Measurements from ENCODE around the gene NCOA7. TPM values are rescaled to one million over a fixed set of nuclear protein-coding genes. Genes with fewer than 3 reads are reported as not detected.

NCOA7 gene
- total and polyA plus RNA-seq, 9 of the 15 experiments (the other 6 are each of a cell fraction or from before 2014, with no cell fraction given) = 5.8 to 14.6 (median 9.3) TPM

DNA sequence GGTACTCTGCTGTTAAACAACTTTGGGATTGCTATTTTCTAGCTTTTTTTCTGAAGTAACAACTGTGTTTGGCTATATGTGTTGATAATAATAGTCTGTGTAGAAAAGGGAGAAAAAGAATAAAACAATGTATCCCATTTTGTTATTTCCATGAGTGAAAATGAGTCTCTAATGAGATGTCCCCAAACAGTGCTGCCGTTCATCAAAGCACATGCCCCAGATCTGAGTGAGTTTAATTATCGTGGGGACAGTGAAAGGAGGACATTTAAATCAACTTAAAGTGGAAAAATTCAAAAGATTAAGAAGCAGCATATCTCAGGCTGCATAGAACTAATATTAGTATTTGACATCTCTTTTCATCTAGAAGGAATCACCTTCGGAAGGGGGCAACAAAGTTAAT lies 59.6 kb downstream of the NCOA7 start:
- no peak overlapping the region for H3K4me2 ChIP-seq (ENCODE audit: insufficient read depth, low read length)
- DNase-seq (ENCODE audit: extremely low read depth in 1 of 4, low spot score in 3 of 4) = no peak
- intact Hi-C loops (cut with micrococcal nuclease) (no loop called here), in situ Hi-C loops (cut with MboI) (no loop called here)
- 62% methylated on average over 3 of the region's 3 CpGs for WGBS (ENCODE audit: insufficient coverage, low coverage, missing lambda C conversion rate)
- H3K27me3 ChIP-seq (ENCODE audit: control insufficient read depth in 2 of 2, insufficient read depth in 2 of 2, low read length in 2 of 2) = no peaks in the 10 kb centered on the region
- H3K27ac ChIP-seq (ENCODE audit: extremely low read depth, low read depth, low read length) = no peak overlapping the region
- POLR2A ChIA-PET = no interaction called here
- H4K20me1 ChIP-seq (replicated peaks; ENCODE audit: control insufficient read depth, insufficient read depth, low read length) = no peaks in the 10 kb centered on the region
- no peaks in the 10 kb centered on the region for H3K9me1 ChIP-seq (ENCODE audit: control insufficient read depth, insufficient read depth, low read length)
- no peak for FAIRE-seq
- CTCF ChIA-PET (ENCODE audit: low intra/inter-chr PET ratio) = no interaction called here
- ATAC-seq = no peak
- H3K36me3 ChIP-seq (ENCODE audit: control insufficient read depth, insufficient read depth, low read length) = no peaks in the 10 kb centered on the region
- no TSS peak for BruUV-seq (replicated peaks)
- no peaks in the 10 kb centered on the region for H3K9me3 ChIP-seq (replicated peaks; ENCODE audit: control insufficient read depth, insufficient read depth, low read depth, low read length)
- no peak overlapping the region for H3K9ac ChIP-seq (ENCODE audit: insufficient read depth in 1 of 2, low read depth in 2 of 2, low read length in 2 of 2)
- no peak overlapping the region for H3K4me3 ChIP-seq
- H3K79me2 ChIP-seq (ENCODE audit: control insufficient read depth, insufficient read depth, low read length) = peaks cover 4% of the 10 kb centered on the region; the same call in 2 of the 3 replicates
- peaks cover 4 to 11% of the 10 kb centered on the region in 2 experiments; a peak in 3 of 5 replicates for H3K4me1 ChIP-seq (replicated peaks in 1 of 2; ENCODE audit: control insufficient read depth in 2 of 2, insufficient read depth in 2 of 2, low read length in 2 of 2)
- no peak overlapping the region for H2AFZ ChIP-seq (ENCODE audit: low read depth, low read length)
- TF ChIP-seq ARID3B (CRISPR knock-in tag; IDR thresholded peaks at IDR 0.05; ENCODE audit: borderline replicate concordance) = no peak
- no peak for TF ChIP-seq RNF2 (IDR thresholded peaks at IDR 0.05)
- TF ChIP-seq RB1 (IDR thresholded peaks at IDR 0.05; ENCODE audit: low read depth) = no peak
- no peak for TF ChIP-seq U2AF1 (optimal IDR thresholded peaks at IDR 0.05; ENCODE audit: low read depth, low read length)
- TF ChIP-seq, protein P1, sequence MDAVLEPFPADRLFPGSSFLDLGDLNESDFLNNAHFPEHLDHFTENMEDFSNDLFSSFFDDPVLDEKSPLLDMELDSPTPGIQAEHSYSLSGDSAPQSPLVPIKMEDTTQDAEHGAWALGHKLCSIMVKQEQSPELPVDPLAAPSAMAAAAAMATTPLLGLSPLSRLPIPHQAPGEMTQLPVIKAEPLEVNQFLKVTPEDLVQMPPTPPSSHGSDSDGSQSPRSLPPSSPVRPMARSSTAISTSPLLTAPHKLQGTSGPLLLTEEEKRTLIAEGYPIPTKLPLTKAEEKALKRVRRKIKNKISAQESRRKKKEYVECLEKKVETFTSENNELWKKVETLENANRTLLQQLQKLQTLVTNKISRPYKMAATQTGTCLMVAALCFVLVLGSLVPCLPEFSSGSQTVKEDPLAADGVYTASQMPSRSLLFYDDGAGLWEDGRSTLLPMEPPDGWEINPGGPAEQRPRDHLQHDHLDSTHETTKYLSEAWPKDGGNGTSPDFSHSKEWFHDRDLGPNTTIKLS (IDR thresholded peaks at IDR 0.05; ENCODE audit: borderline replicate concordance, low read depth) = no peak
- TF ChIP-seq ETV1 (tag; conservative IDR thresholded peaks at IDR 0.05; ENCODE audit: low read depth) = no peak
- TF ChIP-seq POLR2A (conservative IDR thresholded peaks at IDR 0.05) = no peak
- no peak for TF ChIP-seq KLF16 (IDR thresholded peaks at IDR 0.05)
- TF ChIP-seq PHB (CRISPR knock-in tag; IDR thresholded peaks at IDR 0.05) = no peak
- no peak for TF ChIP-seq ZNF347 (CRISPR knock-in tag; IDR thresholded peaks at IDR 0.05; ENCODE audit: low read depth)
- TF ChIP-seq MIER1 (IDR thresholded peaks at IDR 0.05; ENCODE audit: low read depth) = no peak
- TF ChIP-seq ILK (tag; IDR thresholded peaks at IDR 0.05; ENCODE audit: borderline replicate concordance, low read depth) = no peak
- TF ChIP-seq, protein P2, sequence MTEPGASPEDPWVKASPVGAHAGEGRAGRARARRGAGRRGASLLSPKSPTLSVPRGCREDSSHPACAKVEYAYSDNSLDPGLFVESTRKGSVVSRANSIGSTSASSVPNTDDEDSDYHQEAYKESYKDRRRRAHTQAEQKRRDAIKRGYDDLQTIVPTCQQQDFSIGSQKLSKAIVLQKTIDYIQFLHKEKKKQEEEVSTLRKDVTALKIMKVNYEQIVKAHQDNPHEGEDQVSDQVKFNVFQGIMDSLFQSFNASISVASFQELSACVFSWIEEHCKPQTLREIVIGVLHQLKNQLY (CRISPR knock-in tag; conservative IDR thresholded peaks at IDR 0.05) = no peak
- TF ChIP-seq, protein P3, sequence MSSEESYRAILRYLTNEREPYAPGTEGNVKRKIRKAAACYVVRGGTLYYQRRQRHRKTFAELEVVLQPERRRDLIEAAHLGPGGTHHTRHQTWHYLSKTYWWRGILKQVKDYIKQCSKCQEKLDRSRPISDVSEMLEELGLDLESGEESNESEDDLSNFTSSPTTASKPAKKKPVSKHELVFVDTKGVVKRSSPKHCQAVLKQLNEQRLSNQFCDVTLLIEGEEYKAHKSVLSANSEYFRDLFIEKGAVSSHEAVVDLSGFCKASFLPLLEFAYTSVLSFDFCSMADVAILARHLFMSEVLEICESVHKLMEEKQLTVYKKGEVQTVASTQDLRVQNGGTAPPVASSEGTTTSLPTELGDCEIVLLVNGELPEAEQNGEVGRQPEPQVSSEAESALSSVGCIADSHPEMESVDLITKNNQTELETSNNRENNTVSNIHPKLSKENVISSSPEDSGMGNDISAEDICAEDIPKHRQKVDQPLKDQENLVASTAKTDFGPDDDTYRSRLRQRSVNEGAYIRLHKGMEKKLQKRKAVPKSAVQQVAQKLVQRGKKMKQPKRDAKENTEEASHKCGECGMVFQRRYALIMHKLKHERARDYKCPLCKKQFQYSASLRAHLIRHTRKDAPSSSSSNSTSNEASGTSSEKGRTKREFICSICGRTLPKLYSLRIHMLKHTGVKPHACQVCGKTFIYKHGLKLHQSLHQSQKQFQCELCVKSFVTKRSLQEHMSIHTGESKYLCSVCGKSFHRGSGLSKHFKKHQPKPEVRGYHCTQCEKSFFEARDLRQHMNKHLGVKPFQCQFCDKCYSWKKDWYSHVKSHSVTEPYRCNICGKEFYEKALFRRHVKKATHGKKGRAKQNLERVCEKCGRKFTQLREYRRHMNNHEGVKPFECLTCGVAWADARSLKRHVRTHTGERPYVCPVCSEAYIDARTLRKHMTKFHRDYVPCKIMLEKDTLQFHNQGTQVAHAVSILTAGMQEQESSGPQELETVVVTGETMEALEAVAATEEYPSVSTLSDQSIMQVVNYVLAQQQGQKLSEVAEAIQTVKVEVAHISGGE (CRISPR knock-in tag; IDR thresholded peaks at IDR 0.05) = no peak
